ENCODE results near the gene C16orf92.
A peak's percentile ranks its signal among the peaks of the same experiment; 100 is the strongest.

Gene C16orf92

DNA sequence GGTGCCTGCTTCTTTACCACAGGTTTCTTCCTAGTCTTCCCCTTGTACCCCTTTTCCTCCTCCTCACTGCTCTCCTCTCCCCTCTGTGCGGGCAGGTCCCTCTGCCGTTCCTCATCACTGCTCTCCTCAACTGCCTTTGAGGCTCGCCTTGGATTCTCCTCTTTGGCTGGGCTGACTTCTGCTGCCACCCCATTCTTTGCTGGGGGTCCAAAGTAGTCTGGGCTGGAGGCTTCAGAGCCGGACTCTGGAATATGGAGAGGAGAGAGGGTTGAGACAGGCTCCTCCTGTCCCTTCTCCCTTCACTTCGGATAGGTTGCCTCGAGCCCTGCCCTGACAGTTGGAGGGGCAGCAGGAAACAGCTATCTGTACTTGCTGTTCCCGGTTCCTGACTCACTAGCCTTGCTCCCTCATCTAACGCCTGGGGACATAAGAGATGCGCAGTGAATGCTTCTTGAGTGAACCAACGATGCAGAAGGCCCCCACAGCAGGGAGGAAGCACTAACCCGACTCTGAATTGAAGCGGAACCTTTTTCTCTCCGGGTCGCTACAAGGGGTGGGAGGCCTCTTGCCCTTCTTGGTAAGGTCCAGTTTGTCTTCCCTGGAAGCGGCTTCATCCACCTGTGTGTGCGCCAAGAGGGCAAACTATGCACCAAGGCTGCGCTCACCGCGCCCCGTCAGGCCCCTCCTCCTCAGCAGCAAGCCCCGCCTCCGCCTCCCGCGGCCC, 28.2 kb upstream of the C16orf92 start:
- no peaks in the 10 kb centered on the region for H3K9me3 ChIP-seq (ENCODE audit: control insufficient read depth, low read length)
- no peaks in the 10 kb centered on the region for H3K27me3 ChIP-seq (ENCODE audit: control insufficient read depth, insufficient read depth, low read length)
- H3K36me3 ChIP-seq (ENCODE audit: control insufficient read depth, insufficient read depth, low read length) = no peaks in the 10 kb centered on the region
- H3K4me1 ChIP-seq = peaks cover 10% of the 10 kb centered on the region
- H3K27ac ChIP-seq = peak overlapping the region; percentile 98
- H3K4me2 ChIP-seq (ENCODE audit: low read length) = peak overlapping the region; percentile 71
- peaks cover 5% of the 10 kb centered on the region for H3K79me2 ChIP-seq
- TF ChIP-seq, protein P1, sequence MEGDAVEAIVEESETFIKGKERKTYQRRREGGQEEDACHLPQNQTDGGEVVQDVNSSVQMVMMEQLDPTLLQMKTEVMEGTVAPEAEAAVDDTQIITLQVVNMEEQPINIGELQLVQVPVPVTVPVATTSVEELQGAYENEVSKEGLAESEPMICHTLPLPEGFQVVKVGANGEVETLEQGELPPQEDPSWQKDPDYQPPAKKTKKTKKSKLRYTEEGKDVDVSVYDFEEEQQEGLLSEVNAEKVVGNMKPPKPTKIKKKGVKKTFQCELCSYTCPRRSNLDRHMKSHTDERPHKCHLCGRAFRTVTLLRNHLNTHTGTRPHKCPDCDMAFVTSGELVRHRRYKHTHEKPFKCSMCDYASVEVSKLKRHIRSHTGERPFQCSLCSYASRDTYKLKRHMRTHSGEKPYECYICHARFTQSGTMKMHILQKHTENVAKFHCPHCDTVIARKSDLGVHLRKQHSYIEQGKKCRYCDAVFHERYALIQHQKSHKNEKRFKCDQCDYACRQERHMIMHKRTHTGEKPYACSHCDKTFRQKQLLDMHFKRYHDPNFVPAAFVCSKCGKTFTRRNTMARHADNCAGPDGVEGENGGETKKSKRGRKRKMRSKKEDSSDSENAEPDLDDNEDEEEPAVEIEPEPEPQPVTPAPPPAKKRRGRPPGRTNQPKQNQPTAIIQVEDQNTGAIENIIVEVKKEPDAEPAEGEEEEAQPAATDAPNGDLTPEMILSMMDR (IDR thresholded peaks at IDR 0.05) = no peak
- peak overlapping the region; percentile 88 for H3K9ac ChIP-seq
- peak overlapping the region; percentile 99 for H2AFZ ChIP-seq
- H3K4me3 ChIP-seq (ENCODE audit: low read depth, low read length) = peak overlapping the region; percentile 90

DNA sequence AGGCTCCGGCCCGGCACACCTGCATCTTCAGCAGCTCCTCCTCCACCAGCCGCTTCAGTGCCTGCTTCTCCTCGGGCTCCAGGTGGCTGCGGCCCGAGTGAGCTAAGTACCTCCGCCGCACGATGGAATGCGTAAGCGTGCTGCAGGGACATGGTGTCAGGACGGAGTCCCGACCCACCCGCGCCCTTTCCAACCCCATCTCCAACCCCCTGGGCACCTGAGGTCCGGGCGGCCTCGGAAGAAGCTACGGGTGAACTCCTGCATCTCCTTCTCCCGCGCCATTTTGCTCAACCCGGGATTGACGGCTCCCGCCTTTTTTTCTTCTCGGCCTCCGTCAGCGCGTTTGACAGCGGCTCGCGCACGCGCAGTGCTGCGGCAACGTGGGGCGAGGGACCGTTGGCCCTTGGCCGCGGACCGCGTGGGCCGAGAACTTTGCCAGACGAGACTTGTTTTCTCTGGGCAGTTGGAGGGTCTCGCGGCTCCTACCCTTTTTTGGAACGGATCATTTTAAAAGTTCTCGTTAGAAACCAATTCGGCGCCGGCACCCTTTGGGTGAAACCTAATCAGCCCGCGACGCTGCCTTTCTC, 27.6 kb upstream of the C16orf92 start, which contains the start of gene HIRIP3:
HIRIP3 (minus strand) TSS at position 294 of the 587 bp plus-strand sequence; CDS start at position 282, 12 bp downstream.
- H3K4me1 ChIP-seq = peaks cover 10% of the 10 kb centered on the region
- peak within 1 kb of the TSS; percentile 88 for H3K9ac ChIP-seq
- H3K79me2 ChIP-seq = peaks cover 5% of the 10 kb centered on the region
- peak within 1 kb of the TSS; percentile 98 for H3K27ac ChIP-seq
- H3K27me3 ChIP-seq (ENCODE audit: control insufficient read depth, insufficient read depth, low read length) = no peaks in the 10 kb centered on the region
- no peaks in the 10 kb centered on the region for H3K36me3 ChIP-seq (ENCODE audit: control insufficient read depth, insufficient read depth, low read length)
- peak within 1 kb of the TSS; percentile 71 for H3K4me2 ChIP-seq (ENCODE audit: low read length)
- peak within 1 kb of the TSS; percentile 99 for H2AFZ ChIP-seq
- no peaks in the 10 kb centered on the region for H3K9me3 ChIP-seq (ENCODE audit: control insufficient read depth, low read length)
- H3K4me3 ChIP-seq (ENCODE audit: low read depth, low read length) = peak within 1 kb of the TSS; percentile 90
- TF ChIP-seq, protein P1 (IDR thresholded peaks at IDR 0.05) = no peak

DNA sequence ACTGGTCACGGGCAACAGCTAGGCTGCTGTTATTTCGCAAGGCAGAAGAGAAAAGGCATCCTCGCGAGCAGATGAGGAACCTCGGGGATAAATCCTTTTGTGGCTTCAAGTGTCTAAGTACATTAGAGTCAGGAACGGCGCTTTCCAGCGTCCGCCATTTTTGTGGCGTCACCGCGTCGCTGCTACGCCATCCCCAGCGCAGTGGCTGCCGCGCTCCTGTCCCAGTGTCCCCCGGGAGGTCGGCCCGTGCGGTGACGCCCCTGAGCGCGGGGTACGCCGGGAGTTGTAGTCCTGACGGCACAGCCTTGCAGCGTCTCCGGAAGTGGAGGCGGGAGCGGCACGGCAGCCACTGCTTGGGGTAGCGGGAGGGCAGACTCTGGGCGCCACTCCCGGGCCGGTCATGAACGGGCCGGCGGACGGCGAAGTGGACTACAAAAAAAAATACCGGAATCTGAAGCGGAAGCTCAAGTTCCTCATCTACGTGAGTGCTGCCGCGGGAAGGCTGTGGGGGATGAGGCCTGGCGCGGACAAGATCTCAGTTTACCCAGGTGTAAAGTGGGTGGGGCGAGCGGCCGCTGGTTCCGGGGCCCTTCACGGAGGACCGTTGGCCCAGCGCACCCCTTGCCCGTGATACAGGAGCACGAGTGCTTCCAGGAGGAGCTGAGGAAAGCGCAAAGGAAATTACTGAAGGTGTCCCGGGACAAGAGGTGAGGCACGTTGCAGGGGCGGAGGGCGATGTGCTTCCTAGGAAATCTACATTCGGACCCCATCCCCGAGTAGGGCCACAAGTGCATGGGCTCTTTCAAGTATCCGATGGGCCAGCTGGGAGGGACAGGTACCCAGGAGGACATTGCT, 26.9 kb upstream of the C16orf92 start, which contains the start of gene INO80E:
INO80E (plus strand) TSS at position 331 of the 855 bp plus-strand sequence; CDS start at position 401, 70 bp downstream.
- H3K4me1 ChIP-seq = peaks cover 10% of the 10 kb centered on the region
- H3K9me3 ChIP-seq (ENCODE audit: control insufficient read depth, low read length) = no peaks in the 10 kb centered on the region
- H3K4me2 ChIP-seq (ENCODE audit: low read length) = peak within 1 kb of the TSS; percentile 71
- peak within 1 kb of the TSS; percentile 88 for H3K9ac ChIP-seq
- H3K27ac ChIP-seq = peak within 1 kb of the TSS; percentile 98
- H3K79me2 ChIP-seq = peaks cover 5% of the 10 kb centered on the region
- TF ChIP-seq, protein P1 (IDR thresholded peaks at IDR 0.05) = peak; percentile 9
- H2AFZ ChIP-seq = peak within 1 kb of the TSS; percentile 99
- no peaks in the 10 kb centered on the region for H3K36me3 ChIP-seq (ENCODE audit: control insufficient read depth, insufficient read depth, low read length)
- no peaks in the 10 kb centered on the region for H3K27me3 ChIP-seq (ENCODE audit: control insufficient read depth, insufficient read depth, low read length)
- H3K4me3 ChIP-seq (ENCODE audit: low read depth, low read length) = peak within 1 kb of the TSS; percentile 90

DNA sequence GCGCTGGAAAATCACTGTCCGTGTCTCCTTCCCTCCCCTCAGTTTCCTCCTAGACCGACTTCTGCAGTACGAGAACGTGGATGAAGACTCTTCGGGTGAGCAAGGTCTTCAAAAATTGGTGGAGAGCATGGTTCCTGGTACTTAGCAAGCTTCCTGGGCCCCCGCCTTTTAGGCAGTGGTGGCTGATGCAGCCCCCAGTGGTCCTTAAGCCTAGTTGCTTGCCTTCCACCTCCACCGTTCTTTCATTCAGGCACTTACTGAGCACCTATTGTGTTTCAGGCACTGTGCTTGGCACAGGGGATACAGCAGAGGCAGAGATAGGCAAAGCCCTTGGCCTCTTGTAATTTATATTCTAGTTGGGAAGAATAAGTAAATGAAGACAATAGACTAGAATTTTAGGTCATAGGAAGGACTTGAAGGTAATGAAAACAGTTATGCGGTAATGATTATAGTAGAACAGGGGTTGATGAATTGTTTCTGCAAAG, 26.2 kb upstream of the C16orf92 start:
- Histone ChIP-seq H3K9ac (peak overlapping the region; percentile 4), H3K36me3 (ENCODE audit: control insufficient read depth, insufficient read depth, low read length) (no peaks in the 10 kb centered on the region), H3K27me3 (ENCODE audit: control insufficient read depth, insufficient read depth, low read length) (no peaks in the 10 kb centered on the region), H3K27ac (no peak overlapping the region), H3K79me2 (peaks cover 5% of the 10 kb centered on the region), H3K4me2 (ENCODE audit: low read length) (peak overlapping the region; percentile 71), H2AFZ (peak overlapping the region; percentile 99), H3K4me3 (ENCODE audit: low read depth, low read length) (peak overlapping the region; percentile 90), H3K9me3 (ENCODE audit: control insufficient read depth, low read length) (no peaks in the 10 kb centered on the region), H3K4me1 (peaks cover 10% of the 10 kb centered on the region)
- TF ChIP-seq, protein P1 (IDR thresholded peaks at IDR 0.05) = no peak
